Aorta (tissue), 5 donors: ENCODE data around the gene GDF15. TPM values are rescaled to one million over a fixed set of nuclear protein-coding genes. Genes with fewer than 3 reads are reported as not detected.

ENCODE experiments used
- ATAC-seq: fragments of 200-7000 bp; cut with Tn5 transposase; one replicate; pipeline ENCODE4 v1.9.1; 2022; ENCODE audit warnings: moderate library complexity; ENCODE audit not compliant: low FRiP score
- DNase-seq, 2 donors: peaks; one replicate each; pipeline ENCODE4 v3.0.0-alpha.2; 2020
- H3K27ac ChIP-seq, 2 donors: one replicate each; pipeline ENCODE4 v1.5.1; 2013; ENCODE audit warnings: low read length in 2 of 2, mild to moderate bottlenecking in 2 of 2, moderate library complexity in 2 of 2, control low read depth in 1 of 2, inconsistent platforms in 1 of 2, low read depth in 1 of 2
- H3K27me3 ChIP-seq, 2 donors: one replicate each; pipeline ENCODE4 v1.6.1; 2013; ENCODE audit warnings: control low read depth in 1 of 2, low read length in 1 of 2, mild to moderate bottlenecking in 1 of 2, moderate library complexity in 1 of 2; ENCODE audit not compliant: insufficient read depth in 2 of 2, control insufficient read depth in 1 of 2
- H3K36me3 ChIP-seq, 2 donors: one replicate each; pipeline ENCODE4 v1.6.1; 2013; ENCODE audit warnings: control low read depth in 1 of 2, low read length in 1 of 2, mild to moderate bottlenecking in 1 of 2; ENCODE audit not compliant: insufficient read depth in 2 of 2, control insufficient read depth in 1 of 2
- H3K4me1 ChIP-seq, 2 donors: one replicate each; pipeline ENCODE4 v1.6.1; 2013; ENCODE audit warnings: low read length in 2 of 2, control low read depth in 1 of 2, mild to moderate bottlenecking in 1 of 2, moderate library complexity in 1 of 2; ENCODE audit not compliant: insufficient read depth in 2 of 2, control insufficient read depth in 1 of 2
- H3K4me3 ChIP-seq, 2 donors: one replicate each; pipeline ENCODE4 v1.5.1; 2013; ENCODE audit warnings: low read length in 2 of 2, control low read depth in 1 of 2, mild to moderate bottlenecking in 1 of 2
- H3K9me3 ChIP-seq: one replicate; pipeline ENCODE4 v1.6.1; 2013; ENCODE audit warnings: mild to moderate bottlenecking, low read length; ENCODE audit not compliant: control insufficient read depth
- WGBS, 2 donors: extraction: QIAGEN DNeasy Blood & Tissue Kit; methylation state at CpG; one replicate each; pipeline ENCODE4 v1.1.7; 2013; 5-methylcytosine and 5-hydroxymethylcytosine counted together
- intact Hi-C, 2 donors: fragments of 100-400 bp; cut with DNase I; formaldehyde crosslinking; loops; one replicate each; pipeline versions ENCODE4 v1.14.2 to v1.15.0; 2022
- polyA plus RNA-seq, 2 donors: library from polyadenylated mRNA; stranded (reverse); fragments of 200-250 nt; gene quantifications; one replicate each; pipeline ENCODE4 v1.2.3, GENCODE V29; 2013
- total RNA-seq, 2 donors: library from RNA; stranded (reverse); fragmentation: NEBNext Ultra II Directional; extraction: Animal tissue kit (Norgen Biotek cat#: 25700); gene quantifications; one replicate each; pipeline ENCODE4 v1.2.1, GENCODE V29; 2021
- donor health status: healthy with polysubstance abuse.
- donor health status: Bipolar disorder and iron deficiency.
- donor health status: DM: no; HTN: no; CAD: no.
- donor health status: DM: no; HTN: no; CAD: no.
- donor health status: DM: yes; HTN: yes; CAD: no.

The GDF15 gene
- total and polyA plus RNA-seq, 4 donors: 2.8 to 9.8 (median 3.7) TPM

DNA sequence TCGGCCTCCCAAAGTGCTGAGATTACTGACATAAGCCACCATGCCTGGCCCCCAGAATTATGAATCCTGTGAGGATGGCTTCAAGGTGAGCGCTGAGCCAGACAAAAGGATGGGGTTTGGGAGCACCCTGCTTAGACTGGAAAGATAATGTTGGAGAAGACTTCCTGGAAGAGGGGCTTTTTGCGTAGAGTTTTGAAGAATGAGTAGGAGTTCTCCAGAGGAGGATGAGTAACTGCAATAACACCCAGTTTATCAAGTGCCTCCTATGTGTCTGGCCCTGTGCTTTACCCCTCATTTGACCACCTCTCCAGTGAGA, 641 bp upstream of the GDF15 start:
- Histone ChIP-seq H3K27ac (no peak overlapping the region), H3K9me3 (no peaks in the 10 kb centered on the region), H3K4me3 (no peak overlapping the region), H3K4me1 (no peaks in the 10 kb centered on the region), H3K27me3 (peaks cover 0 to 2% of the 10 kb centered on the region in 2 donors), H3K36me3 (no peaks in the 10 kb centered on the region)
- ATAC-seq (no peak), DNase-seq (no peak)
- intact Hi-C loops: loop anchor here in 1 of 2 donors (5.0 kb wide), 1 partner anchor 33 kb away; no protein-coding TSS in a partner anchor
- 94 to 95% methylated on average over 3 of the region's 3 CpGs for whole genome bisulfite sequencing, 2 donors

- intact Hi-C loops: loop anchor here in 1 of 2 donors (5.0 kb wide), 1 partner anchor 34 kb away; no protein-coding TSS in a partner anchor
- Histone ChIP-seq H3K4me1 (no peaks in the 10 kb centered on the region), H3K9me3 (no peaks in the 10 kb centered on the region), H3K27me3 (peaks cover 0 to 2% of the 10 kb centered on the region in 2 donors), H3K36me3 (no peaks in the 10 kb centered on the region), H3K27ac (no peak overlapping the region), H3K4me3 (no peak overlapping the region)
- peak; percentile 48 for ATAC-seq
- no peak for DNase-seq
- WGBS, 2 donors: 59 to 64% methylated on average over 14 of the region's 14 CpGs
Observed at GRCh38 chr19:18386543-18387271, 749 bp downstream of the GDF15 start.

GRCh38 chr19:18388100-18388959, 2.4 kb downstream of the GDF15 start:
- Histone ChIP-seq H3K27me3 (peaks cover 0 to 2% of the 10 kb centered on the region in 2 donors), H3K4me1 (no peaks in the 10 kb centered on the region), H3K9me3 (no peaks in the 10 kb centered on the region), H3K36me3 (no peaks in the 10 kb centered on the region), H3K27ac (no peak overlapping the region), H3K4me3 (no peak overlapping the region)
- intact Hi-C loops: loop anchor here in 1 of 2 donors (2.0 to 5.0 kb wide), 2 partner anchors 22 to 36 kb away; no protein-coding TSS in a partner anchor
- peak; percentile 90 for ATAC-seq
- DNase-seq: peak; percentile 92 to 96
- 8% methylated on average over 85 to 86 of the region's 86 CpGs for WGBS, 2 donors

DNA sequence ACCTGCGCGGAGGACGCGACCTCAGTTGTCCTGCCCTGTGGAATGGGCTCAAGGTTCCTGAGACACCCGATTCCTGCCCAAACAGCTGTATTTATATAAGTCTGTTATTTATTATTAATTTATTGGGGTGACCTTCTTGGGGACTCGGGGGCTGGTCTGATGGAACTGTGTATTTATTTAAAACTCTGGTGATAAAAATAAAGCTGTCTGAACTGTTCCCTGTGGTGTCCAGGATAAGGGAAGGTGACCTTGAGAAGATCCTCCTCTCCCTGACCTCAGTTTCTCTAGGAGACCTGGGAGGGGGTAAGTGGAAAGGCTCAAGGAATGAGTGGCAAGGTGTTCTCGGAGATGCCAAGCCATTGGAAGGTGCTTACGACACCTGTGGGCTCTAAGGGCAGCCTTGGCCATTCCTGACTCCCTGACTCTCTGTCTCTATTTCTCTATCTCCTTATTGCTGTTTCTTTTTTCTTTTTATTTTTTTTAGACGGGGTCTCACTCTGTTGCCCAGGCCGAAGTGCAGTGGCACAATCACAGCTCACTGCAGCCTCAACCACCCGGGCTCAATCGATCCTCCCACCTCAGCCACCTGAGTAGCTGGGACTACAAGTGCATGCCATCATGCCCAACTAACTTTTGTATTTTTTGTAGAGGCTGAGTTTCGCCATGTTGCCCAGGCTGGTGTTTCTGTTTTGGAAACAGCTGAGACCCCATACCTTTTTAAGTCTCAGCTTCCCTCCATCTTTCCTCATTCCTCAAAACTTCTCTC, 3.2 kb downstream of the GDF15 start:
- 78% methylated on average over 13 of the region's 13 CpGs for WGBS, 2 donors
- intact Hi-C loops: loop anchor here in 1 of 2 donors (2.0 to 5.0 kb wide), 2 partner anchors 22 to 37 kb away; no protein-coding TSS in a partner anchor
- Histone ChIP-seq H3K4me1 (no peaks in the 10 kb centered on the region), H3K27ac (no peak overlapping the region), H3K4me3 (no peak overlapping the region), H3K36me3 (no peaks in the 10 kb centered on the region), H3K9me3 (no peaks in the 10 kb centered on the region), H3K27me3 (peaks cover 0 to 2% of the 10 kb centered on the region in 2 donors)
- ATAC-seq: no peak
- no peak for DNase-seq

- ATAC-seq (no peak), DNase-seq (no peak)
- H3K4me3 ChIP-seq: no peak overlapping the region
- H3K27me3 ChIP-seq: peaks cover 0 to 2% of the 10 kb centered on the region in 2 donors
- H3K36me3 ChIP-seq: no peaks in the 10 kb centered on the region
- H3K9me3 ChIP-seq: no peaks in the 10 kb centered on the region
- H3K4me1 ChIP-seq: no peaks in the 10 kb centered on the region
- no peak overlapping the region for H3K27ac ChIP-seq
- intact Hi-C loops: loop anchor here in 1 of 2 donors (2.0 to 5.0 kb wide), 2 partner anchors 21 to 37 kb away; no protein-coding TSS in a partner anchor
Observed at GRCh38 chr19:18389726-18390064, 3.7 kb downstream of the GDF15 start.

GRCh38 chr19:18390065-18390907, 4.3 kb downstream of the GDF15 start:
- Histone ChIP-seq H3K4me3 (no peak overlapping the region), H3K36me3 (no peaks in the 10 kb centered on the region), H3K4me1 (no peaks in the 10 kb centered on the region), H3K9me3 (no peaks in the 10 kb centered on the region), H3K27me3 (peaks cover 0 to 2% of the 10 kb centered on the region in 2 donors), H3K27ac (no peak overlapping the region)
- 86 to 93% methylated on average over 6 of the region's 6 CpGs for WGBS, 2 donors
- intact Hi-C loops: no loop called here
- no peak for DNase-seq
- no peak for ATAC-seq

- no peak overlapping the region for H3K27ac ChIP-seq
- no peak for ATAC-seq
- H3K27me3 ChIP-seq: no peaks in the 10 kb centered on the region
- no peak for DNase-seq
- intact Hi-C loops: no loop called here
- H3K4me3 ChIP-seq: no peak overlapping the region
- no peaks in the 10 kb centered on the region for H3K36me3 ChIP-seq
- WGBS, 2 donors: 76 to 82% methylated on average over 9 of the region's 9 CpGs
- no peaks in the 10 kb centered on the region for H3K9me3 ChIP-seq
- no peaks in the 10 kb centered on the region for H3K4me1 ChIP-seq
Observed at GRCh38 chr19:18391509-18392075, 5.6 kb downstream of the GDF15 start.
